H9 (cell line): ENCODE results near the gene CTSH. TPM values are rescaled to one million over a fixed set of nuclear protein-coding genes. Genes with fewer than 3 reads are reported as not detected.
"Not testable (repeated sequence)": the region's sequence is repeated elsewhere in the genome, so short reads cannot be mapped to it uniquely, and the experiment has no call there.

ENCODE experiments used
- DNase-seq: peaks from one replicate; pipeline ENCODE4 v3.0.0-alpha.2; 2017
- H2AFZ ChIP-seq: one replicate; pipeline ENCODE4 v1.6.1; 2013; ENCODE audit warnings: mild to moderate bottlenecking, low read length, control low read depth, moderate library complexity
- H2AK5ac ChIP-seq: 2 replicates; pipeline ENCODE4 v1.6.1; 2013; ENCODE audit warnings: low read length, control low read depth, mixed read lengths; ENCODE audit not compliant: insufficient read length
- H2BK120ac ChIP-seq: one replicate; pipeline ENCODE4 v1.6.1; 2013; ENCODE audit warnings: low read depth, mild to moderate bottlenecking, low read length, control low read depth, inconsistent platforms; ENCODE audit not compliant: poor library complexity, severe bottlenecking
- H2BK12ac ChIP-seq: 2 replicates; pipeline ENCODE4 v1.6.1; 2013; ENCODE audit warnings: low read length, control low read depth, mixed read lengths, low read depth; ENCODE audit not compliant: insufficient read length
- H2BK15ac ChIP-seq: 2 replicates; pipeline ENCODE4 v1.6.1; 2013; ENCODE audit warnings: low read depth, low read length, control low read depth
- H2BK20ac ChIP-seq: one replicate; pipeline ENCODE4 v1.6.1; 2013; ENCODE audit warnings: low read depth, mild to moderate bottlenecking, low read length, control low read depth, inconsistent platforms; ENCODE audit not compliant: poor library complexity, severe bottlenecking
- H2BK5ac ChIP-seq: 2 replicates; pipeline ENCODE4 v1.6.1; 2013; ENCODE audit warnings: low read length, control low read depth, mixed read lengths; ENCODE audit not compliant: insufficient read length
- H3K14ac ChIP-seq: 2 replicates; pipeline ENCODE4 v1.6.1; 2013; ENCODE audit warnings: low read length, control low read depth; ENCODE audit not compliant: insufficient read depth
- H3K18ac ChIP-seq: 2 replicates; pipeline ENCODE4 v1.6.1; 2013; ENCODE audit warnings: low read depth, mild to moderate bottlenecking, mixed read lengths, low read length, control low read depth; ENCODE audit not compliant: insufficient read length
- H3K23ac ChIP-seq: 2 replicates; pipeline ENCODE4 v1.6.1; 2013; ENCODE audit warnings: low read length, control low read depth, mixed read lengths, low read depth; ENCODE audit not compliant: insufficient read length
- H3K23me2 ChIP-seq: 2 replicates; pipeline ENCODE4 v1.6.1; 2013; ENCODE audit warnings: low read depth, mild to moderate bottlenecking, mixed read lengths, low read length, control low read depth; ENCODE audit not compliant: insufficient read length, poor library complexity, severe bottlenecking
- H3K27ac ChIP-seq: 2 replicates; pipeline ENCODE4 v1.5.1; 2013; ENCODE audit warnings: low read length, control low read depth, mixed read lengths, low read depth; ENCODE audit not compliant: insufficient read length
- H3K27me3 ChIP-seq: 2 replicates; pipeline ENCODE4 v1.6.1; 2013; ENCODE audit warnings: low read length, control low read depth, inconsistent platforms; ENCODE audit not compliant: insufficient read depth
- H3K4ac ChIP-seq: 2 replicates; pipeline ENCODE4 v1.6.1; 2013; ENCODE audit warnings: low read depth, mild to moderate bottlenecking, control low read depth, inconsistent platforms, low read length, moderate library complexity
- H3K4me1 ChIP-seq: 2 replicates; pipeline ENCODE4 v1.6.1; 2013; ENCODE audit warnings: low read length, control low read depth, inconsistent platforms; ENCODE audit not compliant: insufficient read depth
- H3K4me2 ChIP-seq: 2 replicates; pipeline ENCODE4 v1.6.1; 2013; ENCODE audit warnings: low read length, control low read depth, mixed read lengths; ENCODE audit not compliant: insufficient read length, insufficient read depth
- H3K56ac ChIP-seq: 2 replicates; pipeline ENCODE4 v1.6.1; 2013; ENCODE audit warnings: low read depth, mild to moderate bottlenecking, mixed read lengths, low read length, control low read depth; ENCODE audit not compliant: insufficient read length
- H3K79me1 ChIP-seq: 2 replicates; pipeline ENCODE4 v1.6.1; 2013; ENCODE audit warnings: low read depth, mild to moderate bottlenecking, moderate library complexity, low read length, control low read depth, inconsistent platforms; ENCODE audit not compliant: insufficient read depth, poor library complexity, severe bottlenecking
- H3K79me2 ChIP-seq: 2 replicates; pipeline ENCODE4 v1.6.1; 2013; ENCODE audit warnings: low read length, control low read depth, inconsistent platforms; ENCODE audit not compliant: insufficient read depth
- H3K9ac ChIP-seq: 2 replicates; pipeline ENCODE4 v1.6.1; 2013; ENCODE audit warnings: low read length, control low read depth, mixed read lengths; ENCODE audit not compliant: insufficient read length; ENCODE audit errors: extremely low read depth
- H3K9me3 ChIP-seq: one replicate; pipeline ENCODE4 v1.6.1; 2013; ENCODE audit warnings: low read depth, low read length, inconsistent platforms; ENCODE audit not compliant: control insufficient read depth
- H3T11ph ChIP-seq: one replicate; pipeline ENCODE4 v1.6.1; 2013; ENCODE audit warnings: mild to moderate bottlenecking, low read length, control low read depth, inconsistent platforms
- H4K20me1 ChIP-seq: one replicate; pipeline ENCODE4 v1.6.1; 2013; ENCODE audit not compliant: control insufficient read depth, insufficient read length, insufficient read depth
- H4K5ac ChIP-seq: 2 replicates; pipeline ENCODE4 v1.6.1; 2013; ENCODE audit warnings: low read depth, mild to moderate bottlenecking, mixed read lengths, low read length, control low read depth; ENCODE audit not compliant: insufficient read length
- H4K8ac ChIP-seq: replicated peaks from 2 replicates; pipeline ENCODE4 v1.6.1; 2013; ENCODE audit warnings: low read length, control low read depth, mixed read lengths, low read depth; ENCODE audit not compliant: insufficient read length
- H4K91ac ChIP-seq: 2 replicates; pipeline ENCODE4 v1.6.1; 2013; ENCODE audit warnings: low read depth, mild to moderate bottlenecking, moderate library complexity, mixed read lengths, low read length, control low read depth; ENCODE audit not compliant: insufficient read length
- H3K27ac Mint-ChIP-seq, 3 experiments: 2 replicates in 2 of 3; 3 replicates in 1 of 3; pipeline ENCODE4 v1.8.0; 2020 to 2021; ENCODE audit warnings: mixed read lengths in 3 of 3, mild to moderate bottlenecking in 1 of 3, moderate library complexity in 1 of 3
- H3K27me3 Mint-ChIP-seq: 2 replicates; pipeline ENCODE4 v1.8.0; 2021; ENCODE audit warnings: low read depth, mild to moderate bottlenecking, moderate library complexity, mixed read lengths
- H3K36me3 Mint-ChIP-seq, 3 experiments: 2 replicates in 2 of 3; 3 replicates in 1 of 3; pipeline ENCODE4 v1.8.0; 2020 to 2021; ENCODE audit warnings: low read depth in 3 of 3, mixed read lengths in 3 of 3; ENCODE audit not compliant: insufficient read depth in 1 of 3
- H3K4me1 Mint-ChIP-seq, 2 experiments: 2 replicates each; pipeline ENCODE4 v1.8.0; 2020; ENCODE audit warnings: mixed read lengths in 2 of 2
- H3K4me3 Mint-ChIP-seq, 2 experiments: 2 replicates in 1 of 2; 3 replicates in 1 of 2; pipeline ENCODE4 v1.8.0; 2020 to 2021; ENCODE audit warnings: mild to moderate bottlenecking in 2 of 2, mixed read lengths in 2 of 2, moderate library complexity in 1 of 2
- H3K9me3 Mint-ChIP-seq, 2 experiments: 2 replicates in 1 of 2; 3 replicates in 1 of 2; pipeline ENCODE4 v1.8.0; 2020; ENCODE audit warnings: mild to moderate bottlenecking in 2 of 2, mixed read lengths in 2 of 2, moderate library complexity in 1 of 2
- WGBS: extraction: QIAGEN DNeasy Blood & Tissue Kit; methylation state at CpG from one replicate; pipeline ENCODE4 v1.1.7; 2013; ENCODE audit warnings: missing lambda C conversion rate, low lambda C conversion rate, mixed read lengths; ENCODE audit not compliant: insufficient read length; ENCODE audit errors: extremely low coverage; 5-methylcytosine and 5-hydroxymethylcytosine counted together
- total RNA-seq: library from RNA; stranded (reverse); gene quantifications from 2 replicates; pipeline ENCODE4 v1.2.1, GENCODE V29; 2021
- TF ChIP-seq, protein P1 (sequence below): fragments of 200-600 bp; sonication (generic); conservative IDR thresholded peaks from 3 replicates; pipeline ENCODE4 v1.8.0; 2021; ENCODE audit warnings: antibody characterized with exemption, mild to moderate bottlenecking

CTSH gene
- total RNA-seq, 1 experiment from 2014 or later: 15.5 TPM

DNA sequence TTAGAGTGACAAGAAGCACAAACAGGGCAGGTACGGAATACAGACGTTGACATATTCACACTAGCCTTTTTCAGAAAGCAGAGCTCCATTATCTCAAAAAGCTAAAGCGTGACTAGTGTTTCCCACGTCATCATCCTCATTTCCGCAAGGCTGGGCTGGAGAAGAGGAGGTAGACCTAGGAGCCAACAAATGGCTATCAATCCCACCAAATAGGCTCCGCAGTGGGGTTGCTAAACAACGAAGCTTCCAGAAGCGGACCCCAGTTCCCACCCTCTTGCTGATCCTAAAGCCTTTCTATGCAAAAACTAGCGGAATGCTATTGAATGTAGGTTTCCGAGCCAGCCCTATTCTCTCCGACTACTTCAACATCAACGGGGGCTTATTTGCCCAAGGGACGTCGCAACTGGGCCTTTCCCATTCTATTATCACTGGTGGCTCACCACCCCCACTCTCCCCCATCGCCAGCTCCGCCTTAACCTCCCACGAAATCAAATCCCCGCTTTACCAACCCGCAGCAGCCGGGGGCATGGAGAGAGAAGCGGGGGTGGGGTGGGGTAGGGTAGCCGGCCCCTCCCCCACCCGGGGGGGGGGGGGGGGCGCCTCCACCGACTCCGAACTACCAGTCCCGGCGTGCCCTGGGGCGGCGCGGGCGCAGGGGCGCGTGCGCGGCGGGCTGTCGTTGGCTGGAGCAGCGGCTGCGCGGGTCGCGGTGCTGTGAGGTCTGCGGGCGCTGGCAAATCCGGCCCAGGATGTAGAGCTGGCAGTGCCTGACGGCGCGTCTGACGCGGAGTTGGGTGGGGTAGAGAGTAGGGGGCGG, 72.5 kb downstream of the CTSH start, which contains the start of gene MORF4L1:
Gene MORF4L1 (plus strand): TSS at position 736 of the 817 bp plus-strand sequence. CDS start 128 bp downstream, outside the sequence.
- TF ChIP-seq, protein P1, sequence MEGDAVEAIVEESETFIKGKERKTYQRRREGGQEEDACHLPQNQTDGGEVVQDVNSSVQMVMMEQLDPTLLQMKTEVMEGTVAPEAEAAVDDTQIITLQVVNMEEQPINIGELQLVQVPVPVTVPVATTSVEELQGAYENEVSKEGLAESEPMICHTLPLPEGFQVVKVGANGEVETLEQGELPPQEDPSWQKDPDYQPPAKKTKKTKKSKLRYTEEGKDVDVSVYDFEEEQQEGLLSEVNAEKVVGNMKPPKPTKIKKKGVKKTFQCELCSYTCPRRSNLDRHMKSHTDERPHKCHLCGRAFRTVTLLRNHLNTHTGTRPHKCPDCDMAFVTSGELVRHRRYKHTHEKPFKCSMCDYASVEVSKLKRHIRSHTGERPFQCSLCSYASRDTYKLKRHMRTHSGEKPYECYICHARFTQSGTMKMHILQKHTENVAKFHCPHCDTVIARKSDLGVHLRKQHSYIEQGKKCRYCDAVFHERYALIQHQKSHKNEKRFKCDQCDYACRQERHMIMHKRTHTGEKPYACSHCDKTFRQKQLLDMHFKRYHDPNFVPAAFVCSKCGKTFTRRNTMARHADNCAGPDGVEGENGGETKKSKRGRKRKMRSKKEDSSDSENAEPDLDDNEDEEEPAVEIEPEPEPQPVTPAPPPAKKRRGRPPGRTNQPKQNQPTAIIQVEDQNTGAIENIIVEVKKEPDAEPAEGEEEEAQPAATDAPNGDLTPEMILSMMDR: no peak
- Histone ChIP-seq H2BK15ac (peak within 1 kb of the TSS; percentile 87; the same call in 1 of the 2 replicates), H3K4ac (peak within 1 kb of the TSS; percentile 100), H3K27me3 (no peaks in the 10 kb centered on the region), H2BK20ac (peak within 1 kb of the TSS; percentile 94), H4K20me1 (no peaks in the 10 kb centered on the region), H3K23ac (peak within 1 kb of the TSS; percentile 100), H3K56ac (peak within 1 kb of the TSS; percentile 100), H3T11ph (peak within 1 kb of the TSS; percentile 99), H2BK5ac (peak within 1 kb of the TSS; percentile 100), H4K5ac (peak within 1 kb of the TSS; percentile 100), H3K14ac (peak within 1 kb of the TSS; percentile 100), H3K79me1 (no peaks in the 10 kb centered on the region), H3K9me3 (no peaks in the 10 kb centered on the region), H3K9ac (peak within 1 kb of the TSS; percentile 100), H2BK12ac (peak within 1 kb of the TSS; percentile 99), H3K79me2 (peaks cover 38% of the 10 kb centered on the region), H2AK5ac (peak within 1 kb of the TSS; percentile 100), H2BK120ac (peak within 1 kb of the TSS; percentile 100), H3K27ac (peak within 1 kb of the TSS; percentile 100), H2AFZ (peak within 1 kb of the TSS; percentile 6), H3K4me1 (no peaks in the 10 kb centered on the region), H3K18ac (peak within 1 kb of the TSS; percentile 100), H4K91ac (peak within 1 kb of the TSS; percentile 100), H4K8ac (peak within 1 kb of the TSS; percentile 100), H3K4me2 (peak within 1 kb of the TSS; percentile 92), H3K23me2 (peaks cover 6% of the 10 kb centered on the region)
- DNase-seq: peak; percentile 99
- no CpG with 5 or more reads among the region's 52 CpGs for WGBS
- Mint-ChIP-seq H3K27ac (peak within 1 kb of the TSS; percentile 100), H3K36me3 (peaks cover 5 to 18% (median 10%) of the 10 kb centered on the region in 3 experiments; a peak in 6 of 7 replicates), H3K4me1 (peaks cover 25 to 39% of the 10 kb centered on the region in 2 experiments), H3K9me3 (peaks cover 3 to 5% of the 10 kb centered on the region in 2 experiments; a peak in 3 of 5 replicates), H3K27me3 (no peaks in the 10 kb centered on the region; the same call in 1 of the 2 replicates), H3K4me3 (peak within 1 kb of the TSS; percentile 99 to 100)

- not testable (repeated sequence) for H4K5ac ChIP-seq, H3K23me2 ChIP-seq, H3T11ph ChIP-seq, H4K91ac ChIP-seq, H3K27me3 Mint-ChIP-seq, H3K14ac ChIP-seq, H3K79me1 ChIP-seq, H3K23ac ChIP-seq, H4K8ac ChIP-seq, H3K27me3 ChIP-seq, H3K18ac ChIP-seq, H3K9me3 ChIP-seq, H3K9ac ChIP-seq, H2AK5ac ChIP-seq, H4K20me1 ChIP-seq, H2AFZ ChIP-seq, H3K56ac ChIP-seq, H2BK5ac ChIP-seq, H3K9me3 Mint-ChIP-seq, H2BK120ac ChIP-seq, H2BK12ac ChIP-seq, H2BK20ac ChIP-seq, H3K4me1 ChIP-seq, DNase-seq, H3K4ac ChIP-seq, H2BK15ac ChIP-seq
- Mint-ChIP-seq H3K4me1 (peaks cover 23 to 34% of the 10 kb centered on the region in 2 experiments), H3K36me3 (peaks cover 5 to 18% (median 10%) of the 10 kb centered on the region in 3 experiments; a peak in 6 of 7 replicates), H3K4me3 (peak overlapping the region; percentile 93 to 100), H3K27ac (peak overlapping the region; percentile 97 to 100 (median 99))
- H3K79me2 ChIP-seq: peaks cover 31% of the 10 kb centered on the region
- peak overlapping the region; percentile 92 for H3K4me2 ChIP-seq
- no CpG with 5 or more reads among the region's 24 CpGs for WGBS
- peak overlapping the region; percentile 66 for H3K27ac ChIP-seq
Observed at GRCh38 chr15:78871483-78872127, 73.2 kb downstream of the CTSH start.
